Sigmoid colon (tissue), 7 donors: ENCODE results near the gene INPP5D. TPM values are rescaled to one million over a fixed set of nuclear protein-coding genes. Genes with fewer than 3 reads are reported as not detected.

Source experiments
- DNase-seq: peaks from one replicate; pipeline ENCODE4 v3.0.0-alpha.2; 2019
- H3K27ac ChIP-seq, 4 donors: fragments of 200-600 bp; sonication (generic); one replicate each; pipeline ENCODE4 v1.5.1; 2016 to 2019; ENCODE audit warnings: mild to moderate bottlenecking in 1 of 4
- H3K27me3 ChIP-seq, 3 donors: fragments of 200-600 bp; sonication (generic); one replicate each; pipeline ENCODE4 v1.5.1; 2019; ENCODE audit warnings: mild to moderate bottlenecking in 1 of 3
- H3K36me3 ChIP-seq, 4 donors: fragments of 200-600 bp; sonication (generic); one replicate each; pipeline ENCODE4 v1.5.1; 2016 to 2019
- H3K4me1 ChIP-seq, 4 donors: fragments of 200-600 bp; sonication (generic); one replicate each; pipeline ENCODE4 v1.5.1; 2017 to 2019
- H3K4me3 ChIP-seq, 4 donors: fragments of 200-600 bp; sonication (generic); one replicate each; pipeline ENCODE4 v1.5.1; 2017 to 2019; ENCODE audit warnings: mild to moderate bottlenecking in 2 of 4, moderate library complexity in 1 of 4
- H3K9me3 ChIP-seq, 4 donors: fragments of 200-600 bp in 3 of 4; sonication (generic) in 3 of 4; one replicate each; pipeline versions ENCODE4 v1.5.1 to v1.6.1; 2013 to 2019
- CTCF ChIP-seq, 4 experiments: fragments of 450-650 bp in 3 of 4; fragments of 200-600 bp in 1 of 4; IDR thresholded peaks; one replicate each; pipeline ENCODE4 v1.5.1; 2016 to 2019; ENCODE audit warnings: antibody characterized with exemption in 4 of 4, mild to moderate bottlenecking in 3 of 4, moderate library complexity in 2 of 4
- EP300 ChIP-seq, 4 donors: sonication (generic); formaldehyde crosslinking; IDR thresholded peaks; one replicate each; pipeline ENCODE4 v1.6.1; 2017; ENCODE audit warnings: antibody characterized with exemption in 4 of 4
- POLR2A ChIP-seq, 2 donors: fragments of 450-650 bp; IDR thresholded peaks; one replicate each; pipeline ENCODE4 v1.6.1; 2016; ENCODE audit warnings: antibody characterized with exemption in 2 of 2, mild to moderate bottlenecking in 2 of 2, moderate library complexity in 2 of 2
- POLR2AphosphoS5 ChIP-seq, 4 donors: sonication (generic); formaldehyde crosslinking; IDR thresholded peaks; one replicate each; pipeline ENCODE4 v1.6.1; 2017; ENCODE audit warnings: antibody characterized with exemption in 4 of 4
- WGBS, 2 donors: extraction: QIAGEN DNeasy Blood & Tissue Kit; methylation state at CpG; one replicate each; pipeline ENCODE4 v1.1.7; 2013; 5-methylcytosine and 5-hydroxymethylcytosine counted together
- intact Hi-C: fragments of 100-400 bp; cut with DNase I; formaldehyde crosslinking; loops from one replicate; pipeline ENCODE4 v1.15.1; 2023
- polyA plus RNA-seq, 3 donors: library from polyadenylated mRNA; stranded (reverse); fragments of 200-250 nt; gene quantifications; one replicate each; pipeline ENCODE4 v1.2.3, GENCODE V29; 2013
- total RNA-seq, 4 donors: library from RNA; depleted of rRNA; stranded (reverse); fragments of >200 nt; gene quantifications; one replicate each; pipeline ENCODE4 v1.1.0, GENCODE V29; 2016
- donor health status: healthy with polysubstance abuse.
- donor health status: Bipolar disorder and iron deficiency.
- donor health status: healthy.

INPP5D gene
- total and polyA plus RNA-seq, 7 donors: 4.2 to 44.8 (median 8.7) TPM

- H3K4me1 ChIP-seq: no peaks in the 10 kb centered on the region
- no peak for DNase-seq
- no peaks in the 10 kb centered on the region for H3K36me3 ChIP-seq
- WGBS, 2 donors: 87 to 93% methylated on average over 11 of the region's 11 CpGs
- TF ChIP-seq EP300 (IDR thresholded peaks at IDR 0.05): no peak
- TF ChIP-seq POLR2A (IDR thresholded peaks at IDR 0.05): no peak
- no peak for TF ChIP-seq CTCF (IDR thresholded peaks at IDR 0.05)
- TF ChIP-seq POLR2AphosphoS5 (IDR thresholded peaks at IDR 0.05): no peak
- H3K4me3 ChIP-seq: no peak overlapping the region
- H3K27ac ChIP-seq: no peak overlapping the region
- intact Hi-C loops: no loop called here
- no peaks in the 10 kb centered on the region for H3K9me3 ChIP-seq
- H3K27me3 ChIP-seq: peaks cover 0 to 6% (median 5%) of the 10 kb centered on the region in 3 donors
These were observed 108.8 kb downstream of the INPP5D start for GRCh38 chr2:233168919-233169318.

GRCh38 chr2:233171344-233171743, 111.2 kb downstream of the INPP5D start:
- Histone ChIP-seq H3K36me3 (no peaks in the 10 kb centered on the region), H3K4me3 (no peak overlapping the region), H3K27ac (no peak overlapping the region), H3K9me3 (no peaks in the 10 kb centered on the region), H3K27me3 (peaks cover 0 to 2% (median 0%) of the 10 kb centered on the region in 3 donors), H3K4me1 (no peaks in the 10 kb centered on the region)
- intact Hi-C loops: no loop called here
- TF ChIP-seq POLR2A (IDR thresholded peaks at IDR 0.05) (no peak), POLR2AphosphoS5 (IDR thresholded peaks at IDR 0.05) (no peak), CTCF (IDR thresholded peaks at IDR 0.05) (no peak), EP300 (IDR thresholded peaks at IDR 0.05) (no peak)
- WGBS, 2 donors: 92 to 95% methylated on average over 2 of the region's 2 CpGs
- no peak for DNase-seq

- no peaks in the 10 kb centered on the region for H3K27me3 ChIP-seq
These were observed 113.0 kb downstream of the INPP5D start for GRCh38 chr2:233173115-233173514.

GRCh38 chr2:233174137-233174536, 114.0 kb downstream of the INPP5D start:
- WGBS, 2 donors: 83% methylated on average over 7 of the region's 7 CpGs
- Histone ChIP-seq H3K9me3 (no peaks in the 10 kb centered on the region), H3K4me3 (no peak overlapping the region), H3K27ac (no peak overlapping the region), H3K4me1 (no peaks in the 10 kb centered on the region), H3K36me3 (no peaks in the 10 kb centered on the region), H3K27me3 (no peaks in the 10 kb centered on the region)
- no peak for DNase-seq
- TF ChIP-seq POLR2A (IDR thresholded peaks at IDR 0.05) (no peak), POLR2AphosphoS5 (IDR thresholded peaks at IDR 0.05) (no peak), CTCF (IDR thresholded peaks at IDR 0.05) (no peak), EP300 (IDR thresholded peaks at IDR 0.05) (no peak)
- intact Hi-C loops: no loop called here

More at GRCh38 chr2:233173115-233173514, 113.0 kb downstream of the INPP5D start:
- DNase-seq: no peak
- intact Hi-C loops: no loop called here
- H3K36me3 ChIP-seq: no peaks in the 10 kb centered on the region
- no peaks in the 10 kb centered on the region for H3K9me3 ChIP-seq
- no peak overlapping the region for H3K27ac ChIP-seq
- WGBS, 2 donors: 97 to 98% methylated on average over 7 of the region's 7 CpGs
- H3K4me1 ChIP-seq: no peaks in the 10 kb centered on the region
- H3K4me3 ChIP-seq: no peak overlapping the region
- TF ChIP-seq CTCF (IDR thresholded peaks at IDR 0.05): no peak
- no peak for TF ChIP-seq EP300 (IDR thresholded peaks at IDR 0.05)
- no peak for TF ChIP-seq POLR2A (IDR thresholded peaks at IDR 0.05)
- TF ChIP-seq POLR2AphosphoS5 (IDR thresholded peaks at IDR 0.05): no peak
